ENCODE data around the gene ZFAND2A.
A peak's percentile ranks its signal among the peaks of the same experiment; 100 is the strongest.
"Not testable (repeated sequence)": the region's sequence is repeated elsewhere in the genome, so short reads cannot be mapped to it uniquely, and the experiment has no call there.

The ZFAND2A gene, protein sequence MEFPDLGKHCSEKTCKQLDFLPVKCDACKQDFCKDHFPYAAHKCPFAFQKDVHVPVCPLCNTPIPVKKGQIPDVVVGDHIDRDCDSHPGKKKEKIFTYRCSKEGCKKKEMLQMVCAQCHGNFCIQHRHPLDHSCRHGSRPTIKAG

DNA sequence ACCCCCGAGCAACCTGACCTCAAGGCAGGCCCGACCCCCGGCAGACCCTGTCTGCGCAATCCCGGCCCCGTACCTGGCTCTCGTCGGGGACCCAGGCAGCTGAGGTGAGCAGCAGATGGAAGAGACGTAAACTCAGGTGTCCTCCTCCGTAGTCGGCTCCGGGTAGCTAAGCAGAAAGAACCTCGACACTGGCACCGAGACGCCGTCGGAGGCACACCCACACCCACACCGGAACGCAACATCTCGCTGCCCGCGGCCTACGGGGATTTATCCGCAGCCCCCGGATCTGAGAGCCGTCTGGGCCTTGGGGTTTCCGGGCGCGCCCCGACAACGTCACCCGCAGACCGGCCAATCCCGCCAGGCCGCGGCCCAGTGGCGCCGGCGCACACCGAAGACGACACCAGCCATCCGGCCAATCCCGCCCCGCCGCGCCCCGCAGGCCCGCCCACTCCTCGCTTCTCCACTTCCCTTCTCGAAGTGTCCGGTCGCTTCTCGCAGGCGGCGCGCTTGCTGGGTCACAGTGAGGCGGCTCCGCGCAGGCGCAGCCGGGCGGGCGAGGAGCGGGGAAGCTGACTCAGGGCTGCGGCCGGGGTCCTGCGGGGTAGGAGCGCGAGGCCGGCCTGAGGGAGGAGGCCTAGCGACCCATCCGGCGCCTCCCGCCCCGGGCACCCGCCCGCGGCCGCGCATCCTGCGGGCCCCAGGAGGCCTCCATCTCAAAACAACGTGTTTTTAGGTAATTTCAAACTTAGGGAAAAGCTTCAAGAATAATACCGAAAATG, at the start of gene ZFAND2A:
TSS of gene ZFAND2A (minus strand) at position 306 of the 779 bp plus-strand sequence. CDS start 1,984 bp downstream, outside the sequence.
- H3F3A ChIP-seq (ENCODE audit: low read depth), result no peaks in the 10 kb centered on the region
- peak within 1 kb of the TSS; percentile 74 for H2AFZ ChIP-seq (ENCODE audit: low read length)
- H4K20me1 ChIP-seq (ENCODE audit: insufficient read depth, low read length, poor library complexity, severe bottlenecking), result peaks cover 10% of the 10 kb centered on the region
- H3K4me1 ChIP-seq (ENCODE audit: insufficient read depth, low read length, poor library complexity, severe bottlenecking), result peaks cover 22% of the 10 kb centered on the region
- peaks cover 51% of the 10 kb centered on the region for H3K79me2 ChIP-seq (ENCODE audit: insufficient read depth, low read length)
- H3K4me2 ChIP-seq (ENCODE audit: low read depth, low read length, poor library complexity, severe bottlenecking), result peak within 1 kb of the TSS; percentile 96
- H3K9me3 ChIP-seq (ENCODE audit: insufficient read depth, low read depth, low read length), result no peaks in the 10 kb centered on the region
- peak within 1 kb of the TSS; percentile 98 for H3K9ac ChIP-seq (ENCODE audit: low read depth, low read length, poor library complexity, severe bottlenecking)
- no peak for TF ChIP-seq EZH2phosphoT487 (IDR thresholded peaks at IDR 0.05; ENCODE audit: borderline replicate concordance)
- TF ChIP-seq, protein P1, sequence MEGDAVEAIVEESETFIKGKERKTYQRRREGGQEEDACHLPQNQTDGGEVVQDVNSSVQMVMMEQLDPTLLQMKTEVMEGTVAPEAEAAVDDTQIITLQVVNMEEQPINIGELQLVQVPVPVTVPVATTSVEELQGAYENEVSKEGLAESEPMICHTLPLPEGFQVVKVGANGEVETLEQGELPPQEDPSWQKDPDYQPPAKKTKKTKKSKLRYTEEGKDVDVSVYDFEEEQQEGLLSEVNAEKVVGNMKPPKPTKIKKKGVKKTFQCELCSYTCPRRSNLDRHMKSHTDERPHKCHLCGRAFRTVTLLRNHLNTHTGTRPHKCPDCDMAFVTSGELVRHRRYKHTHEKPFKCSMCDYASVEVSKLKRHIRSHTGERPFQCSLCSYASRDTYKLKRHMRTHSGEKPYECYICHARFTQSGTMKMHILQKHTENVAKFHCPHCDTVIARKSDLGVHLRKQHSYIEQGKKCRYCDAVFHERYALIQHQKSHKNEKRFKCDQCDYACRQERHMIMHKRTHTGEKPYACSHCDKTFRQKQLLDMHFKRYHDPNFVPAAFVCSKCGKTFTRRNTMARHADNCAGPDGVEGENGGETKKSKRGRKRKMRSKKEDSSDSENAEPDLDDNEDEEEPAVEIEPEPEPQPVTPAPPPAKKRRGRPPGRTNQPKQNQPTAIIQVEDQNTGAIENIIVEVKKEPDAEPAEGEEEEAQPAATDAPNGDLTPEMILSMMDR (conservative IDR thresholded peaks at IDR 0.05; ENCODE audit: low read length), result no peak
- H3K27me3 ChIP-seq (ENCODE audit: insufficient read depth, low read length, poor library complexity, severe bottlenecking), result no peaks in the 10 kb centered on the region
- H3K4me3 ChIP-seq (ENCODE audit: low read length, poor library complexity, severe bottlenecking), result peak within 1 kb of the TSS; percentile 98
- no peaks in the 10 kb centered on the region for H3K9me2 ChIP-seq (replicated peaks; ENCODE audit: low read depth, low read length)
- peaks cover 11% of the 10 kb centered on the region; the same call in 1 of the 2 replicates for H3K36me3 ChIP-seq (ENCODE audit: insufficient read depth, low read length)

DNA sequence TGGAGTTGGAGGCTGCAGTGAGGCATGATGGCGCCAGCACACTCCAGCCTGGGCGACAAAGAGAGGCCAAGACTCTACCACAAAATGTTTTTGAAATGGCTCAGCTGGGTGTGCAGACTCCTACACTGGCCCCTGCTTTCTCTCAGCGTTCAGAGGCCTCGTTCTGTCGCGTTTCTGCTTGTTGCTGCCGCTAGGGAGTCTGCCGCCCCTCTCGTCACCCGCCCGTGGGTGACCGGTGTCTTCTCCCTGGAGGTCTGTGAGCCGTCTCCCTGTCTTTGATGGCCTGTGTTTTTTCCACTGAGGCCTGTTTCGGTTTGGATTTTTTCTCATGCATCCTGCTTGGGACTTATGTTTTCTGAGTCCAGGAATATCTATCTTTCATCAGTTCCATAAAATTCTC, 49.1 kb upstream of the ZFAND2A start:
- Histone ChIP-seq H3K4me1 (ENCODE audit: insufficient read depth, low read length, poor library complexity, severe bottlenecking) (no peaks in the 10 kb centered on the region), H3K27me3 (ENCODE audit: insufficient read depth, low read length, poor library complexity, severe bottlenecking) (no peaks in the 10 kb centered on the region)
- TF ChIP-seq, protein P1 (conservative IDR thresholded peaks at IDR 0.05; ENCODE audit: low read length), result no peak
- no peak for TF ChIP-seq EZH2phosphoT487 (IDR thresholded peaks at IDR 0.05; ENCODE audit: borderline replicate concordance)

DNA sequence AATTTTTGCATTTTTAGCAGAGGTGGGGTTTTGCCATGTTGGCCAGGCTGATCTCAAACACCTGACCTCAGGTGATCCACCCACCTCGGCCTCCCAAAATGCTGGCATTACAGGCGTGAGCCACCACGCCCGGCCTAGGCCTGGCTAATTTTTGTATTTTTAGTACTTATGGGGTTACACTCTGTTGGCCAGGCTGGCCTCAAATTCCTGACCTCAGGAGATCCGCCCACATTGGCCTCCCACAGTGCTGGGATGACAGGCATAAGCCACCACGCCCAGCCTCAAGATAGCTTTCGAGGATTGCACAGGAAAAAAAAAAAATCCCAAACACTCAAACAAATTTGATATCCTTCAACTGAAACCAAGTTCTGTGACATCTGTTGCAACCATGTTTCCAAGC, 45.7 kb upstream of the ZFAND2A start:
- H3K79me2 ChIP-seq (ENCODE audit: insufficient read depth, low read length); H3K36me3 ChIP-seq (ENCODE audit: insufficient read depth, low read length); H4K20me1 ChIP-seq (ENCODE audit: insufficient read depth, low read length, poor library complexity, severe bottlenecking); H3F3A ChIP-seq (ENCODE audit: low read depth); H2AFZ ChIP-seq (ENCODE audit: low read length); H3K9ac ChIP-seq (ENCODE audit: low read depth, low read length, poor library complexity, severe bottlenecking); H3K9me2 ChIP-seq (replicated peaks; ENCODE audit: low read depth, low read length); H3K4me1 ChIP-seq (ENCODE audit: insufficient read depth, low read length, poor library complexity, severe bottlenecking); H3K4me3 ChIP-seq (ENCODE audit: low read length, poor library complexity, severe bottlenecking); H3K9me3 ChIP-seq (ENCODE audit: insufficient read depth, low read depth, low read length); H3K4me2 ChIP-seq (ENCODE audit: low read depth, low read length, poor library complexity, severe bottlenecking); H3K27me3 ChIP-seq (ENCODE audit: insufficient read depth, low read length, poor library complexity, severe bottlenecking): not testable (repeated sequence)

More for the DNA sequence above, 49.1 kb upstream of the ZFAND2A start:
- no peaks in the 10 kb centered on the region for H3K9me3 ChIP-seq (ENCODE audit: insufficient read depth, low read depth, low read length)
- no peak overlapping the region for H3K4me2 ChIP-seq (ENCODE audit: low read depth, low read length, poor library complexity, severe bottlenecking)
- no peak overlapping the region for H2AFZ ChIP-seq (ENCODE audit: low read length)
- H3K9me2 ChIP-seq (replicated peaks; ENCODE audit: low read depth, low read length), result no peaks in the 10 kb centered on the region
- H3K9ac ChIP-seq (ENCODE audit: low read depth, low read length, poor library complexity, severe bottlenecking), result no peak overlapping the region
- H3K36me3 ChIP-seq (ENCODE audit: insufficient read depth, low read length), result no peaks in the 10 kb centered on the region
- H4K20me1 ChIP-seq (ENCODE audit: insufficient read depth, low read length, poor library complexity, severe bottlenecking), result no peaks in the 10 kb centered on the region
- H3F3A ChIP-seq (ENCODE audit: low read depth), result no peaks in the 10 kb centered on the region
- H3K4me3 ChIP-seq (ENCODE audit: low read length, poor library complexity, severe bottlenecking), result no peak overlapping the region
- H3K79me2 ChIP-seq (ENCODE audit: insufficient read depth, low read length), result no peaks in the 10 kb centered on the region

Measured in Loucy (cell line).